Activated CD8-positive, alpha-beta memory T cell treated with anti-CD3 and anti-CD28 coated beads, Interleukin-2, amount 50 U/mL, for 48 hours (primary cell): Measurements from ENCODE around the gene PTPRK.

ENCODE experiments used
- DNase-seq: peaks from one replicate; pipeline ENCODE4 v3.0.0-alpha.2; 2020

Gene PTPRK

GRCh38 chr6:128064540-128064895, 455.9 kb downstream of the PTPRK start:
- DNase-seq, result no peak

DNA sequence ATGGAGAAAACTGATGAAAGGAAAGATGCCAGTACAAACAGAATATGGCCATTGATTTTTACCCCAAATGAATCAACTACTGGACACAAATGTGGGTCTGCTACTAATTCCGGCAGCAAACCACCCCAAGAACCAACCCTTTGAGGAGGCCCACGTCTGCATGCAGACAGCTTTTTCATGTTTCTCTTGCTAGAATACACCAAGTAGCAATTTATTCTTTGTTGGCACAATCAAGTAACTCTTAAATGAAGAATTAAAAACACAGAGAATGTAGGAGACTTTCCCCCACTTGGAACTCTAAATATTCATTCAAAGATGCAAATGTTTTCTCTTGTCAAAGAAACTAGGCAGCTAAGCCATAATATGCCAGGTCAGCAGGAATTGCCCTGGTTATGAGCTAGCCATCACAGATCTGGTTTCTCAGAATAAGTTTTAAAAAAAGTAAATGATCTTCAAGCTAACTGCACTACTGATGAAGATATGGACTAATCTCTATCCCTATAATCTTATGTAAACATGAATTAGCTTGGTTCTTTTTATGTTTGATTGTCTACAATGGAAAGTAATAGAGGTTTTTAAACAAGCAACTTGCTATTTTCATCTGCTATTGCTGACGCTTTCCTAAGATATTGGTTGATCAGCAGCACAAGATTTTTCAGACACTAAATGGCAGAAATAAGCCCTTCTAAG, 456.4 kb downstream of the PTPRK start:
- no peak for DNase-seq

DNA sequence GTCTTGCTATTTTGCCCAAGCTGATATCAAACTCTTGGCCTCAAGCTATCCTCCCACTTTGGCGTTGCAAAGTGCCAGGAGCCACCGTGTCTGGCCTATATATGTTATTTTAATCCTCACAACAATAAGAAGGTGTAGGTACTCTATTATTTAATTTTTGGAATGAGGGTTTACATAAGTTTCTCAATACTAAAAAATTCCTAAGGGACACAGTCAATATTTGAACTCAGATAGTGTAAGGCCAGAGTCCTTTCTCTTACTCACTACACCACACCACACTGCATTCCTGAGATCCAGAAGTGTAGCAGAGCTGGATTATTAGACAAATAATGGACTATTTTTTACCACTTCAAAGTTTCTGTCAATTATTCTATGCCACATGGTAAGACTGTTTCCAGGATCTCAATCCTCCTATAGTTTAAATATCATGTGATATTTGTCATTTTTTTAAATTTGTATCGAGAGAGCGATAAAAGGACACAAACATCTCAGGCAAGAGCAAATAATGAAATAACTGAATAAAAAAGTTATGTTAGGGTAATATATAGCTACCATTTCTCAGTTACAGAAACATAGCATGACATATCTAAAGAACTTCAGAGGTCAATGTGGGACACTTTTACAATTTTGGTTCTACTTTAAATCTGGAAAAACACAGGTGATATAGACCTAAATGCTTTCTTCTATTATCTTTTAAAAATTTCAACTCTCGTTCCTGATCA, 457.4 kb downstream of the PTPRK start:
- DNase-seq, result no peak

DNA sequence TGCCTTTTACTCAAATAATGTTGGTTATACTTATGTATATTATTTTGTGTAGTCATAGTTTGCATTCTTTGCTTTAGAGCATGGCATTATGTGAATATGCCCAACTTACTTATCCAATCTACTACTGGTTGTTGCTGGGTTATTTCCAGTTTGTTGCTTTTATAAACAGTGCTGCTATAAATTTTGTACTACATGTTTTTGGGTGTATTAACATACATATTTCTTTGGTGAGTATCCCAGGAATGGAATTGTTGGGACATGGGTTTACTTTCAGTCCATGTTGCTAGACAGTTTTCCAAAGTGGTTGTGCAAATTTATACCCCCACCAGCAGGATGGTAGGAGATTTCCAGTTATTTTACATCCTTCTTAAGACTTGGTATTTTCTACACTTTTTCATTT, 462.5 kb downstream of the PTPRK start:
- DNase-seq, result no peak

DNA sequence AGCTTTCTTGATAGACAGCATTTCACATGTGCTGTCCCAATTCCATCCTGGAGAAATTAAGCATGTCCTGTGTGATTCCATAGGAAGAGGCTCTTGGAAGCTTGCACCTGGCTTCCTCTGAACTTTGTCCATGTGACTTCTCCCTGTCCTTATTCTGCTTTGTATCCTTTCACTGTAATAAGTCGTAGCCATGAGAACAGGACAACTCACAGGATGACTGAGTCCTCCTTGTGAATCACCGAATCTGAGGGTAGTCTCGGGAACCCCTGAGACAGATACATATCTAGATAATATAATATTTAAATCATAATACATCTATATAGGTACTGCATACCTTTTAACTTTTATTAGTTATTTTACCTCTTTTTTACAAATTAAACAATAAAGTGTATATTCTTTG, 462.9 kb downstream of the PTPRK start:
- DNase-seq, result no peak

- DNase-seq, result no peak
Observed at GRCh38 chr6:128053109-128053508, 467.3 kb downstream of the PTPRK start.

- DNase-seq, result no peak
Observed at GRCh38 chr6:128047989-128048388, 472.4 kb downstream of the PTPRK start.

GRCh38 chr6:128046033-128046432, 474.4 kb downstream of the PTPRK start:
- DNase-seq, result no peak

GRCh38 chr6:128039543-128039942, 480.9 kb downstream of the PTPRK start:
- no peak for DNase-seq

DNA sequence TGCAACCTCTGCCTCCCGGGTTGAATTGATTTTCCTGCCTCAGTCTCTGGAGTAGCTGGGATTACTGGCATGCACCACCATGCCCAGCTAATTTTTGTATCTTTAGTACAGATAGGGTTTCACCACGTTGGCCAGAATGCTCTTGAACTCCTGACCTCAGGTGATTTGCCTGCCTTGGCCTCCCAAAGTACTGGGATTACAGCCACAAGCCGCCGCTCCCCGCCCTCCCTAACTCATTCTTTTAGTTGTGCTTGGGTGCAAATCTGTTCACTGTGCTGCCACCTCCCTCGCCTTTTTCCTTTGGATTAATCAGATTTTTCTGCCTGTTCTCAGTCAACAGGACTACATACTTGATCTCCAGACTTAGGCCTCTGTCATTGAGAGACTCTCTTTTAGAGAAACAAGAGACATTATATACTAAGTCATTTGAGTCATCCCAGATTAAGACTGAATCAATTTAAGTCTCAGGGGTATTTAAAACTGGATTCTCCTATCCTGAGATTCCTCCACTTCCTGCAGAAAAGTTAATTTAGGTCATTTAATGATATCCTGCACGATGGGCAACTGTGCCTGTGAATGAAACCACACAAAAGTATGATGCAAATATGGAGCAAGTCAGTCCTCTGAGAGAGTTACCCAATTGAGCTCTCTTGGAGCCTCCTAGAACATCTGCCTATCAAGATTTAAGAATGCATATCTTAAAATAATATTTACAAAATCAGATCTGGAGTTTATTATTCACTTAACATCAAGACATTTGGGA, 483.4 kb downstream of the PTPRK start:
- DNase-seq, result no peak

GRCh38 chr6:128033156-128033555, 487.2 kb downstream of the PTPRK start:
- no peak for DNase-seq

- DNase-seq, result no peak
Observed at GRCh38 chr6:128032042-128032441, 488.4 kb downstream of the PTPRK start.

GRCh38 chr6:128029826-128030225, 490.6 kb downstream of the PTPRK start:
- DNase-seq, result no peak

DNA sequence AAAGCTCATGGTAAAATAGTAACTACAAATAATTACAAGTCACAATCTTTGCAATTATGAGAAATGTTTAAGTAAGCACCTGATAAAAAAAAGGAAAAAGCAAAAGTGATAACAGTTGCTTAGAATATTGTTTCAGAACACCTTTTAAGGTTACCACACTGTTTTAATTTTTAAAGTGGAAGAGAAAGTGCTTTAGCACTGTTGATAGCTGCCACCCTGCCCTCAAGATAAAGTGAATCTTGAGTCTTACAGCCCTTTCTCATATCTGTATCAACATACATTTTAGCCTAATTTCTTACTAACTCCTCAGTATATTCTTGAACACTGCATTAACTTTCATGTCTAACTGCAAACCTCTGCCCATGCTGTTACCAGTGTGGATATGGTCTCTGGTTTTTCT, 492.2 kb downstream of the PTPRK start:
- no peak for DNase-seq

DNA sequence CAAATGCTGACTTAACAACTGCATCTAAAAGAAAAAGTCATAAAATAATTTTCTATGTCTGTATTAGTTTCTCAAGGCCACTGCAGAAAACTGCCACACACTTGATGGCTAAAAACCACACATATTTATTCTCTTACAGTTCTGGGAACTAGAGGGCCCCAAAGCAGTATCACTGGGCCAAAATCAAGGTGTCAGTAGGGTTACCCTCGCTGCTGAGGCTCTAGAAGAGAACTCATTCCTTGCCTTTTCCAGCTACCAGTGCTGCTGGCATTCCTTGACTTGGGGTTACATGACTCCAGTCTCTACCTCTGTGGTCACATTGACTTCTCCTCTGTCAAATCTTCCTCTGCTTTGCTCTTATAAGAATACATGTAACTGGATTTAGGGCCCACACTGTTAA, 494.9 kb downstream of the PTPRK start:
- no peak for DNase-seq

GRCh38 chr6:128024969-128025368, 495.4 kb downstream of the PTPRK start:
- no peak for DNase-seq

GRCh38 chr6:128024046-128024445, 496.4 kb downstream of the PTPRK start:
- no peak for DNase-seq

DNA sequence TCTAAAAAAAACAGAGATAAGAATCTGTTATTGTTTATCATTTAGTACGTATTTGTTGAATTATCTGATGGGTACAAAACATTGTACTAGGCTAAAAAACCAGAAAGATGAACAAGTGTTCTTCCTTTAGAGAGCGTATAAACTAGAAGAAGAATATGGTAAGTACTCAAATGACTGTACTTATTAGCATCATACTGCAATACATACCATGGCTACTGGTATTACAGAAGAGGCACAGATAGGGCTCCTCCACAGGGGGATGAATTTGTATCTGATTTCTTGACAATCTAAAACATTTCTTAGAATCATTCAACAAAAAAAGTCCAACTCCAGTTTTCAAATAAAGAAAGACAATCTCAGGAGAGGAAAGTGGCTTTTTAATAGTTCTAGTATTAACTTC, 501.6 kb downstream of the PTPRK start:
- no peak for DNase-seq

GRCh38 chr6:128017288-128017687, 503.1 kb downstream of the PTPRK start:
- no peak for DNase-seq

DNA sequence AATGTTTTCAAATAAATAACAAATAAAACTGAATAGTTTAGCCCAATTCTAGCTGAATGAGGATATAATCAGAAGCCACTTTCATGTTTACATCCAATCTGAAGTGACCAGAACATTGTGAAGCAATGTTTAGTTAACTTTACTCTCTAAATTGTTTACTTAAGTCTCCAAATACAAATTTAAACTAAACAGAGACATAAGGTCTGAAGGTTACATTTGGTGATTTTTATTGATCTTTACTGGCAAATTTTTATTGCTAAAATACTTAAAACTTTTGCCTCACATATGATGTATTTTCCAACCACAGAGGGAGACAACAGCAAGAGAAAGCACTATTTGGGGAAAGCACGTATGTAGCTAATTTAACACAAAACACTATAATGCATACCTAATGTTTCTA, 512.7 kb downstream of the PTPRK start:
- no peak for DNase-seq

DNA sequence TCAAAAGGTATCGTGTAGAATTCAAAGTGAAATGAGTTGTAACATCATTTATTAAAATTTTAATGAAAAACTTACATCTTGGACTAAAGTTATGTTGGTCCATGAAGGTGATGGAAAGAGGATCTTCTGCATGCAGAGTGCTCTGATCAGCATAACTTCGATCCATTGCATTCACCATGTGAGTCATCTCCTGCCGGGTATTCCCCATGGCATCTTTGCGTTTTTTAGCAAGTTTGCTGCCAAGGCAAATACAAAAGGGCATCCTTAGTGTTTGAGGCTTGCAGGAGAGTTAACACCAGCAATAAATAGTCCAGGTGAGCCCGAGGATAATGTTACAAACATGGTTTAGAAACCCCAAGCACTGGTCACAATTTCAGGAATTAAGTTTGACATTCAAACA, 515.4 kb downstream of the PTPRK start:
- DNase-seq, result no peak

DNA sequence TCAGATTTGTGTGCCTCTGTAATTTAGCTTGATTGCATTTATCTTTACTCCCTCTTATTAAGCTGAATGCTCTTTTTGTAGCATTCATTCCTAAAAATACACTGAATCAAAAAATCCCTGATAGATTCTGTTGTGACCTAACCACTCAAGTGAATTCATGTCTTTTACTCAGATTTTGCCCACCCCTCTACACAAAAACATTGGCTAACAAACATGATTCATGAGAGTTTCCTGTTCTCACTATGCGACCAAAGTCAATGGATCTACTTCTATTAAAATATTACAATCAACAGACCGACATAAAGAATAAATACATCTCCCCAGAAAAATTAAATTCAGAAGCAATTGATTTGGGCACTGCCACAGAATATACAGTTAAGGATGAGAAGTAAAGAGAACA, 520.0 kb downstream of the PTPRK start:
- DNase-seq, result no peak

- DNase-seq, result no peak
Observed at GRCh38 chr6:127998985-127999384, 521.4 kb downstream of the PTPRK start.

DNA sequence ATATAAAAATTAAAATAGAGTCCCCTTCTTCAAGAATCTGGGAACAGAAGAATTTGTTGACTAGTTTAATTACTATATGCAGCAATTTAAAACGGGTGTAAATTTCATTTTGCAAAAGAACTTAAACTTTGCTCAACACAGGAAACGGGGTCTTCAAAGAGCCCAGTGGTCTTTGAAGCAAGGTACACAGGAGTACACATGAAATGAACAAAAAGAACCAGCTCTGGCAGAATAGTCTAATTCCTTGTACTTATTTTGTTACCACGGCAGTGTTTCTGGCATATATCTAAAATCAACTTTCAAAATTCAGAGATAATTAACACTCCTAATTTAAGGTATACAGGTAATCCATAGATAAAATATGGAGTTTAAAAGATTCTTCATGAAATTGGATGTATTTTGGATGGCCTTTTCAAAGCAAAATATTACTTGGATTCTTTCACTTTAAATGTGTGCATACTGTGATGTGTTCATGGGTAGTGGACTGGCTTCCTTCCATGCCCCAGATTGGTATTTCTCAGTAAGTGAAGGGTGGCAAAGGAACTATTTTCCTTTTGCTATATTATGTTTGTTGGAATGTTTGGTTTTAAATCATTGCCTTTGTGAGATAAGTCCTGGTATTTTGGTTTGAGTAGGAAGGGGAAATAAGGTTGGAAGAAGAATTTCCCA, 522.8 kb downstream of the PTPRK start:
- no peak for DNase-seq
